Measurements from ENCODE around the gene DBT. TPM values are rescaled to one million over a fixed set of nuclear protein-coding genes. Genes with fewer than 3 reads are reported as not detected.
"Not testable (repeated sequence)": the region's sequence is repeated elsewhere in the genome, so short reads cannot be mapped to it uniquely, and the experiment has no call there.

Gene DBT
- total RNA-seq, 2 experiments from 2014 or later = 11.8 to 12.6 TPM

DNA sequence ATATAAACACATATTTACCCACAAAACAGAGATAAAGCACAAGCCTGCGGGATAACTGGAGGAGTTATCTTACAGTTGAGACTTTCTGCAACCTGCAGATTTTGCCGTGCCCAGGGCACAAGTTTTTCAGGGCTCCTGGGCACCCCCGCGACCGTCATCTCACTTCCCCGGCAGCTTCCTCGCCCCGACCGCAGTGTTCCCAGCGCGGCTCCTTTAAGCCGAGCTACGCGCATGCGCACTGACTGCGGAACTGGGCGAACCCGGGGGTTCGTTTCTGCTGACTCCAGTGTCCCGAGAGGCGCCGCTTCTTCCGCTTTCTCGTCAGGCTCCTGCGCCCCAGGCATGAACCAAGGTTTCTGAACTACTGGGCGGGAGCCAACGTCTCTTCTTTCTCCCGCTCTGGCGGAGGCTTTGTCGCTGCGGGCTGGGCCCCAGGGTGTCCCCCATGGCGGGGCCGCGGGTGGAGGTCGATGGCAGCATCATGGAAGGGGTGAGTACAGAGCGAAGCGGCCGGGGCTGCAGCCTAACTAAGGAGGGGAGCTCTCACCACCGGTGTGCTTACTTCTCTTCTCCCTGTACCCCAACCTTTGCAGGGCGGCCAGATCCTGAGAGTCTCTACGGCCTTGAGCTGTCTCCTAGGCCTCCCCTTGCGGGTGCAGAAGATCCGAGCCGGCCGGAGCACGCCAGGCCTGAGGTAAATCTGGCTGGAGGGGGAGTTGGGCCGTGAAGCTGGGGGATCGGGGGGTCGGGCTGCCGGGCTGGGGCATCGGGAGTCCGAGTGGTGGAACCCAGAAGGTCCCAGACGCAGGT is 16.5 kb upstream of the DBT start, which contains the start of gene RTCA:
RTCA (plus strand) TSS at position 286 of the 810 bp plus-strand sequence; CDS start at position 446, 160 bp downstream.
- POLR2A ChIA-PET = interaction anchor here (0.6 to 3.7 kb wide), 16 partner anchors 8 to 412 kb away, joined by 3 to 22 read pairs (median 3); partner anchors contain the start of genes CDC14A, DBT, SASS6 and TRMT13

DNA sequence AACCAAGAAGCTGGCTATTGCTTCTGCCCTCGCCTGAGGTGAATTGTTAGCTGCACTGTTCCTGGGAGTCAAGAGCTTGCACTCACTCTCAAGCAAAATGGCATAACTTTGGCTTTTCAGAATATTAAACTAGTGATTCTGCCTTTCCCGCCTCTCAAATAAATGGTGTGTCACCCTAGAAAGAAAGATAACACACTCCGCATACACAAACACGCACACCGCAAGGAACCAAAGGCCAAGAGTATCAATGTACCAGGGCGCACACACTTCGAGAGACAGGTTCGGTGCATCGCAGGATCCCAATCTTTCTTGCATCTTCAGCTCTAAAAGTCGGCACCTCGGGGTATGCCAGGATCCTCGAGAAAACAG is 15.9 kb upstream of the DBT start:
- ATAC-seq = peak; percentile 34
- ChIA-PET CTCF (interaction anchor here (0.8 to 3.7 kb wide), 12 partner anchors 9 to 457 kb away, joined by 3 to 21 read pairs (median 4); partner anchors contain the start of genes CDC14A and DBT), POLR2A (interaction anchor here (0.6 to 3.7 kb wide), 15 partner anchors 9 to 228 kb away, joined by 3 to 22 read pairs (median 3); partner anchors contain the start of genes CDC14A, DBT, SASS6 and TRMT13)
- no peak for TF ChIP-seq CTCF (IDR thresholded peaks at IDR 0.05)
- peak; percentile 47 for DNase-seq
- peak overlapping the region; percentile 97 for H3K4me3 Mint-ChIP-seq
- no peaks in the 10 kb centered on the region for H3K27me3 Mint-ChIP-seq
- peaks cover 3% of the 10 kb centered on the region for H3K9me3 Mint-ChIP-seq
- H3K4me1 Mint-ChIP-seq (ENCODE audit: low read depth) = peaks cover 32% of the 10 kb centered on the region
- intact Hi-C loops (cut with micrococcal nuclease) = loop anchor here (5.0 to 10.0 kb wide), 2 partner anchors 87 to 121 kb away; partner anchors contain the start of gene CDC14A
- peaks cover 34% of the 10 kb centered on the region for H3K36me3 Mint-ChIP-seq (ENCODE audit: low read depth)
- peak overlapping the region; percentile 98 for H3K27ac Mint-ChIP-seq

More for the DNA sequence above, 16.5 kb upstream of the DBT start, which contains the start of gene RTCA:
- no peaks in the 10 kb centered on the region for H3K27me3 Mint-ChIP-seq
- H3K4me3 Mint-ChIP-seq = peak within 1 kb of the TSS; percentile 97
- intact Hi-C loops (cut with micrococcal nuclease) = loop anchor here (5.0 to 10.0 kb wide), 2 partner anchors 86 to 121 kb away; partner anchors contain the start of gene CDC14A
- H3K27ac Mint-ChIP-seq = peak within 1 kb of the TSS; percentile 98
- peak; percentile 96 for DNase-seq
- H3K9me3 Mint-ChIP-seq = peaks cover 3% of the 10 kb centered on the region
- H3K36me3 Mint-ChIP-seq (ENCODE audit: low read depth) = peaks cover 38% of the 10 kb centered on the region
- ATAC-seq = peak; percentile 95
- no peak for TF ChIP-seq CTCF (IDR thresholded peaks at IDR 0.05)
- H3K4me1 Mint-ChIP-seq (ENCODE audit: low read depth) = peaks cover 35% of the 10 kb centered on the region
- CTCF ChIA-PET = interaction anchor here (0.8 to 3.7 kb wide), 14 partner anchors 9 to 458 kb away, joined by 3 to 21 read pairs (median 4); partner anchors contain the start of genes CDC14A and DBT

GRCh38 chr1:100264081-100264480 is 14.4 kb upstream of the DBT start:
- H3K4me3 Mint-ChIP-seq, H3K27me3 Mint-ChIP-seq, H3K27ac Mint-ChIP-seq, H3K9me3 Mint-ChIP-seq, DNase-seq, ATAC-seq: not testable (repeated sequence)
- intact Hi-C loops (cut with micrococcal nuclease) = loop anchor here (10.0 kb wide), 1 partner anchor 119 kb away; no protein-coding TSS in a partner anchor
- CTCF ChIA-PET = interaction anchor here (1.2 kb wide), 1 partner anchor 14 kb away, joined by 4 read pairs; the partner anchor contains the start of gene DBT
- H3K36me3 Mint-ChIP-seq (ENCODE audit: low read depth) = peaks cover 27% of the 10 kb centered on the region
- POLR2A ChIA-PET = interaction anchor here (0.6 to 3.1 kb wide), 3 partner anchors 14 to 252 kb away, joined by 3 to 19 read pairs (median 4); partner anchors contain the start of genes CDC14A and DBT
- H3K4me1 Mint-ChIP-seq (ENCODE audit: low read depth) = peaks cover 23% of the 10 kb centered on the region

DNA sequence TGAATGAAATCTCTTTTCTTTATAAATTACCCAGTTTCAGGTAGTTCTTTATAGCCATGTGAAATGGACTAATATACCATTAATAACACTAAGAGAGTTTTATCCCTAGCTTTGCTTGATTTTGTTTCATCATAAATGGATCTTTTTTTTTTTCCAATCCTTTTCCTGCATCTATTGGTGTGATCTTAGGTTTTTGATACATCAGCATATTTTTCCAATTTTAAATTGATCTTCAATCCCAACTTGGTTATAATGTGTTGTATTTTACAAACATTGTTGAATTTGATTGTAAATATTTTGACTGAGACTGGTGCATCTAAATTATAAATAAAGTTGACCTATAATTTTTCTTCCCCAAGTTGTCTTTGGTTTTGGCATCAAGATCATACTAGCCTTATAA is 12.1 kb upstream of the DBT start:
- DNase-seq (no peak), ATAC-seq (no peak)
- TF ChIP-seq CTCF (IDR thresholded peaks at IDR 0.05) = no peak
- POLR2A ChIA-PET = interaction anchor here (0.6 kb wide), 1 partner anchor 8 kb away, joined by 3 read pairs; no protein-coding TSS in a partner anchor
- no peak overlapping the region for H3K4me3 Mint-ChIP-seq
- H3K27ac Mint-ChIP-seq = no peak overlapping the region
- peaks cover 3% of the 10 kb centered on the region for H3K9me3 Mint-ChIP-seq
- intact Hi-C loops (cut with micrococcal nuclease) = loop anchor here (10.0 kb wide), 1 partner anchor 117 kb away; no protein-coding TSS in a partner anchor
- H3K36me3 Mint-ChIP-seq (ENCODE audit: low read depth) = peaks cover 17% of the 10 kb centered on the region
- CTCF ChIA-PET = no interaction called here
- H3K27me3 Mint-ChIP-seq = no peaks in the 10 kb centered on the region
- H3K4me1 Mint-ChIP-seq (ENCODE audit: low read depth) = peaks cover 9% of the 10 kb centered on the region

- DNase-seq; H3K4me1 Mint-ChIP-seq (ENCODE audit: low read depth); H3K4me3 Mint-ChIP-seq; H3K27ac Mint-ChIP-seq; H3K9me3 Mint-ChIP-seq; H3K36me3 Mint-ChIP-seq (ENCODE audit: low read depth); H3K27me3 Mint-ChIP-seq; intact Hi-C loops (cut with micrococcal nuclease); ATAC-seq; CTCF ChIA-PET: not testable (repeated sequence)
- POLR2A ChIA-PET = interaction anchor here (0.6 kb wide), 1 partner anchor 115 kb away, joined by 3 read pairs; no protein-coding TSS in a partner anchor
Observed at GRCh38 chr1:100258427-100258826, 8.8 kb upstream of the DBT start.

- ATAC-seq; H3K36me3 Mint-ChIP-seq (ENCODE audit: low read depth); H3K27me3 Mint-ChIP-seq; DNase-seq; H3K9me3 Mint-ChIP-seq; H3K4me3 Mint-ChIP-seq; H3K27ac Mint-ChIP-seq; intact Hi-C loops (cut with micrococcal nuclease); H3K4me1 Mint-ChIP-seq (ENCODE audit: low read depth): not testable (repeated sequence)
- ChIA-PET CTCF (interaction anchor here (1.8 kb wide), 1 partner anchor 9 kb away, joined by 4 read pairs; the partner anchor contains the start of gene RTCA), POLR2A (interaction anchor here (0.7 to 0.9 kb wide), 3 partner anchors 10 to 33 kb away, joined by 3 read pairs; partner anchors contain the start of gene RTCA)
Observed at GRCh38 chr1:100256273-100256672, 6.6 kb upstream of the DBT start.

Data from activated CD8-positive, alpha-beta T cell treated with anti-CD3 and anti-CD28 coated beads for 36 hours (primary cell).